Umbilical cord (tissue), 2 donors: ENCODE measurements around the gene CACNG5. TPM values are rescaled to one million over a fixed set of nuclear protein-coding genes. Genes with fewer than 3 reads are reported as not detected.

ENCODE experiments used
- DNase-seq: peaks from one replicate; pipeline ENCODE4 v3.0.0-alpha.2; 2015; ENCODE audit warnings: low spot score
- total RNA-seq: library from RNA; depleted of rRNA; stranded (reverse); fragments of >200 nt; gene quantifications from one replicate; pipeline ENCODE4 v1.2.3, GENCODE V29; 2014; ENCODE audit warnings: low replicate concordance; ENCODE audit not compliant: insufficient read depth

Gene CACNG5
- total RNA-seq, 1 donor from 2014 or later: not detected

DNA sequence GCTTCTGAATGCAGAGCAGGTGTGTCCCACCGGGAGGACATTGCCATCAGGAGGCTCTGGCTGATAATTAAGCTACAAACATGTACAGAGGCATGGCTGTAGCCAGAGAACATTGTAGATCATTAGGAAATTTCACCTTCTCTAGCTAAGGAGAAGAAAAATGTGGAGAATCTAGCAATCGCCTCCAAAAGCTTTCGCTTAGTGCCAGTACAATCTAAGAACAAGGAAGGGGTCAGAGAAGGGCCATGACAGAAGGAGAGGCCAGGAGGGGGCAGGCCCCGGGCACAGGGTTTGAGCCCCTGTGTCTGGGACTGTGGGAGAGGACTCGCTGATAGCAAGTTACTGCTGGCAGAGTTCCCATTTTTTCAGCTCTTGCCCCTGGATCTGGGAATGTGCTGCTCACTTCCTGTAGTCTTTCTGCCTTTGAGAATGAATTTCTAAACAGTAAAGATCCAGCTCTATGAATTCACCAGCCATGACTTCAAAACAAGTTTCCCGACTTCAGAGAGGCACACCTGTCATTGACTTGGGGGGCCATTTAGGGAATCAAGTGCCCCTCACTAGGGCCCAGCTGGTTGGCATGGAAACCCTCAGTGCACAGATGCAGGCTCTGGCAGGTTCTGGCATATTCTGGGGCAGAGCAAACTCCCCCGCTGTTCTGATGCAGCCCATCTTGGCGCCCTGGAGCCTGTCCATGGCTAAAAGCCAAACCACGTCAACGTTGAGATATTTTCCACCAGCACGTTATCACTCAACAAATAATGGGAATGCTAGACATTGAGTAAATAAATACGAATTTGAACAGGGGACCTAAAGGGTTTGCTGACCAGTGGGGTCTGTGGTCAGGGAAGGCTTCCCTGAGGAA lies 70.1 kb downstream of the CACNG5 start:
- DNase-seq: peak; percentile 79

DNA sequence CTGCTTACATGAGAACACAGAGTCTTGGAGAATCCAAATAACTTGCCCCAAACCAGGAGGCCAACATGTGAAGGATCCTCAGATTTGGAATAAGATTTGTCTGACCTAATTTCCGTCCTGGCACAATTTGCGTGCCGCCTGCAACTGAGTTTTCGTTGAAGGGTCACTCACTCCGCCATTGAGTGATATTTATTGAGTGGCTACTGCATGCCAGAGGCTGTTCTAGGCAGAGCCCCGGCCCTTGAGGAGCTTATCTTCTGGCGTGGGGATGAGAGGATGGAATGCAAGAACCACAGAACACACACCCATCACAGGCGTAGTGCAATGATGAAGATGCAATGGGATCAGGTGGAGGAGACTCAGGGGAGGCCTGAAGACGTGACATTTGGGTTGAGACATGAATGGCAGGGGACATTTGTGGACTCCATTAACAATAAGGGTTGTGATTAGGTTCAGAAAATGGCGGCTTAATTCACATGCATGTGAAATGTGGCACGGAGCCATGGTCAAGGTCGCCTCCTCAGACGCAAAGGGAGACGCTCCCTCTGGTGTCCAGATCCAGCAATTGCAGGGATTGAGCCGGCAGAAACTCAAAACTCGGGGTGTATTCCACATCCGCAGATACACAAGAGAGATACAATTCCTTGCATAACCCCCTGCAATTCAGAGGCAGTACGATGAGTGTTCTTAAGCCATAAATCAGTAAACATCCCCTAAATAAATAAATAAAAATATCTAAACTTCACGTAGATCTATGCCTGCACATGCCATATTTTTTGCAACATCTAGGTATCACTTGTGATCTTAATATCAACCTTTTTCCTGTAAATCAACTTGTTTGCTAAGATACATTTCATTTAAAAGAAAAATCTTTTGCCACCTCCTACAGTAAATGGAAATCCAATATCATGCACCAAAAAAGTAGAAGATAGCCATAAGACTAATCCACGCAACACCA lies 71.7 kb downstream of the CACNG5 start:
- peak; percentile 77 for DNase-seq

DNA sequence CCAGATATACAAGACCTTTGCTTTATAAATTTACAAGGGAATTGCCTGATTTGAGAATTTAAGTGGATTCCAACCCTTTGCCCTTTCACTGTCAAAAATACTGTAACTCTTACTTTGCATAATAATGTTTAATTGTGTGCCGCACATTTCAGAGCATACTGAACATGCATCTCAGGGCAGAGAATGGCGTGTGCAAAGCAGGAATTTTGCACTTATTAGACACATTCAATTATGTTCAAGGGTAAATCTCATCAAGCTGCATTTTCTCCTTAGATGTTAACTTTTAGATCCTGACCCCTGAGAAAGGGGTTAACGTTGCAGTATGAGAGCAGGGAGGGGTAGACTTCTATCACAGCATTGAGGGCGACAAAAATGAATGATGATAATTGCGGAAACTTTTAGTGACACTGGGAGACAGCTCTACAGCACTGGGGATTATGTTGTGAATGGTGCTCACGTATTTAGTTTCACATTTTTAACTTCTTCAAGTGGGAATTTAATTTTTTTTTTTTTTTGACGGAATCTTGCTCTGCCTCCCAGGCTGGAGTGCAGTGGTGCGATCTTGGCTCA lies 75.0 kb downstream of the CACNG5 start:
- DNase-seq: no peak

DNA sequence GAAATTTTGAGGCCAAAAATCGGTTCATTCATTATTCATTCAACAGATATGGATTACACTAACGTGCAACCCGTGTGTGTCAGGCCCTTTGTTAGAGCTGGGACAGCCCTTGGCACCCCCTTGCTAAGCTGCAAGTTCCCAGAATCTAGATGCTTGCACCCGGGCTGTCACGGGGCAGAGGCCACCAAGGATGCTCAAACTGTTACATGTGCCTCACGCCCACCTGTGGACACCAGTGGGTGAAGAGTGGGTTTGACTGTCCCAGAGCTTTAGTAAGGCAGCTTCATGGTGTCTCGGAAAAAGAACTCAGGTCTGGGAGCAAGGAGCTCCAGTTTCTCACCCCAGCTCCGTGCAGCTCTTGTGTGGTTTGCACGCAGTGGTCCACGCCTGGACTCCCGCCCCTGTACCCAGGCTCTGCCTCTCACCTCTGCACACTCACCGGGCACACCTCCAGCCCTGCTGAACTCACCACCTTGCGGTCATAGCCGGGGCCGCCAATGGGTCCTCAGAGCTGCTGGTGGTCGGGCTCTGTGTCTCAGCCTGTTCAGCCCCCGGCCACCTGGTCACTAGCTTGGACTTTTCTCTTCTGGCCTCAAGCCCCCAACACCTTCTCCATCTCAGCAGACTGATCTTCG lies 75.9 kb downstream of the CACNG5 start:
- no peak for DNase-seq

DNA sequence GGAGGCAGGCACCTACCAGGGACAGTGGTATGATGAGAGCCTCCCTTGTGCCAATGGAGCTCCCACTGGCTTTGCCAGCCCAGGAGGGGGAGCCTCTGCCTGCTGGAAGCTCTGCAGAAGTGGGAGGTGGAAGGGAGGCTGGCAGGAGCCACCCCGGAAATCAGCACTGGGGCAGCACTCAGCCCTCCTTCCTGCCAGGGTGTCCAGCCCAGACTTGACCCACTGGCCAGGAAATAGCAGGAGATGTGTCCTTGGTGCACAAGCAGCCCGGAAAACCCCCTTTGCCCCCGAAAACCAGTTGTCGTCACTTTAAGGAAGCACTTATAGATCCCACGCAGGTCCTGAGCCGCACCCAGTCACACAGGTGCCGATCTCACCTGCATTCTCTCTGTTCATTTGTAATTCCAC lies 80.3 kb downstream of the CACNG5 start:
- DNase-seq: no peak

DNA sequence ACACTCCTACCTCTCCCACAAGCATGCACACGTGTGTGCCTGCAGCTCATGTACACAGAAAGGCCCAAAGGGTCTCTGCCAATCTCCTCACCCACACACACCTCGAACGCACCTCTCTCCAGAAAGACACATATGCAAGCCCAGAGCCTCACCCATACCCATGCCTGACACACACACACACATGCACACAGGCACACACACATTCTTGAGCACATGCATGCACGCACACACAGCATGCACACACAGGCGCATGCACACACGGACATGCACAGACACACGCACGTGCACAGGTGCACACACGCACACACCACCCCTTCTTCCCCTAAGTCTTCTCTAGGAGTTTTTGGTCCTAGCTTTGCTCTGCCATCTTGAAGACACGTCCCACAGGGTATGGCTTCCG lies 80.9 kb downstream of the CACNG5 start:
- DNase-seq: no peak

DNA sequence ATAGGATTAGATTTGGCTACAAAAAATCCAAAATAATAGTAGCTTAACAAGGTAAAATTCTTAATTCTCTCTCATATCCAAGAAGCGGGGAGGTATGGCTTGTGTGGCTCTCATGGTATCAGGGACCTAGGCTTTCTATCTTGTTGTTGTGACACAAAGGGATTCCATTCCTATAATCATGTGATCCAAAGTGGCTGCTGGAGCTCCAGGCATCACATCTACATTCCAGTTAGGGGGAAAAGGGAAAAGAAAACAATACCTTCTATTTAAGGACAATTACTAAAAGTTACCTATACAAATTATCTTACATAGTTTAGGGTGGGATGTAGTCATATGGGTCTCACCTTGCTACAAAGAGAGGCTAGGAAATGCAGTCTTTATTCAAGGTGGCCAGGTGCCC lies 82.0 kb downstream of the CACNG5 start:
- DNase-seq: no peak

DNA sequence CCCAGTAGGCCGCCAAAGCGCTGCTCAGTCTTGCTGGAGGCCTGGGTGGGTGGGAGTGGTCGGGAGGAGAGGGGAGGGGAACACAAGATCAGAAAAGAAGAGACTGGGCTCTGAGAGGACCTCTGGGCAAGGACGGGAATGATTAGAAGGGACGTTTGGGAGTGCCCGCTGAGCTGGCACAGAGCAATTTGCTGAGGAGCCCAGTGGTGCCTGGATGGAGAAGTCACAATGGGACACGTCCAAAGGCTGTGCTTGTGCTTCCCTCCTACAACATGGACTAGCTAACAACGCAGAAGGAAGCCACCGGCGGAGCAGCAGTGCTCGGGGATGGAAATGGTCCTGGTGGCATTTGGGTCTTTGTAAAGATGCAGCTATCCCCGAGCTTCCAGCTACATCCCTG lies 84.0 kb downstream of the CACNG5 start:
- DNase-seq: no peak

DNA sequence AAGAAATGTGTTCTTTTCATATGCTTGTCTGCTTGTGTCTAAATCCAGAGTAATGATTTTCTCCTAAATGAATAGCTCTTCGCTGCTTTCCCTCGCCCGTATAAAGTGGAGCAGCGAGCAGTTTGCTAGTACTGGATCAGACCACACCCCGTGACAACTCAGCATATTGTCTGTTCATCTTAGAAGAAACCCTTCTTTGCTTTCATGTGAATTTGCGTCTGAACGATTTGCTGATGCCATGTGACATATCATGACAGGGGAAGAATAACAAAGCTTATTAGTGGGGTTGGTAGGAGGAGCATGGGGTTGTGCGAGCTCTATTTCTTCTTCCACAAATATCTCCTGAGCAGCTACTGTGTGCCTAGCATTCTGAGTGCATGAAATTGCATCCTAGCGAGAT lies 85.5 kb downstream of the CACNG5 start:
- DNase-seq: no peak

DNA sequence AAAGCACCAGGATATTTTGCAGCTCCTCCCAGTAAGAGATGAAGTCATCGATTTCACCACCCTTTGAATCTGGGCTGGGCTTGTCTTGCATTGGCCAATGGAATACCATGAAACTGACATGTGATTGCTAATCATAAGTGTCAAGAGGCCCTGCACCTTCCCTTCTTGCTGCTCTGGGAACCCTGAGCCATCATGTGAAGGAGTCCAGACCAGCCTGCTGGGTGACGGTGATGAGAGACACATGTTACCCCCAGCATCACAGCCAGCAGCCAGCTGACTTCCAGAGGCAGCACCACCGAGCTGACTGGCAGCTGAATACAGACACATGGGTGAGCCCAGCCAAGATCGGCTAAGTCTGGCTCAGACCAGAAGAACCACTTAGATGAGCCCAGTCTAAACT lies 86.0 kb downstream of the CACNG5 start:
- DNase-seq: no peak

DNA sequence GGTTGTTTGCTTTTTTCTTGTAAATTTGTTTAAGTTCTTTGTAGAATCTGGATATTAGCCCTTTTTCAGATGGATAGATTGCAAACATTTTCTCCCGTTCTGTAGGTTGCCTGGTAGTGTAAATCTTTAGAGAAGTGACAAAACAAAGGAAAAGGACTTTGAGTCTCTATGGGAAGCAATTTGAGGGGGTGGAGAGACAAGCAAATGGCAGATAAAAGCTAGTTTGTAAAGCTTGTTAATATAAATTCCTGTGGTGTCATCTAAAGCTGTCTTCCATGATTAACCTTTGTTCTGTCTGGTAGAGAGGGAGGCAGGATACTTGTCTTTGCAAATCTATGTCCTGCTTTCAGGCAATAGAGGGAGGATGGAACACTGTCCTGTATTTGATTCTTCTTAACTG lies 89.0 kb downstream of the CACNG5 start:
- DNase-seq: no peak

DNA sequence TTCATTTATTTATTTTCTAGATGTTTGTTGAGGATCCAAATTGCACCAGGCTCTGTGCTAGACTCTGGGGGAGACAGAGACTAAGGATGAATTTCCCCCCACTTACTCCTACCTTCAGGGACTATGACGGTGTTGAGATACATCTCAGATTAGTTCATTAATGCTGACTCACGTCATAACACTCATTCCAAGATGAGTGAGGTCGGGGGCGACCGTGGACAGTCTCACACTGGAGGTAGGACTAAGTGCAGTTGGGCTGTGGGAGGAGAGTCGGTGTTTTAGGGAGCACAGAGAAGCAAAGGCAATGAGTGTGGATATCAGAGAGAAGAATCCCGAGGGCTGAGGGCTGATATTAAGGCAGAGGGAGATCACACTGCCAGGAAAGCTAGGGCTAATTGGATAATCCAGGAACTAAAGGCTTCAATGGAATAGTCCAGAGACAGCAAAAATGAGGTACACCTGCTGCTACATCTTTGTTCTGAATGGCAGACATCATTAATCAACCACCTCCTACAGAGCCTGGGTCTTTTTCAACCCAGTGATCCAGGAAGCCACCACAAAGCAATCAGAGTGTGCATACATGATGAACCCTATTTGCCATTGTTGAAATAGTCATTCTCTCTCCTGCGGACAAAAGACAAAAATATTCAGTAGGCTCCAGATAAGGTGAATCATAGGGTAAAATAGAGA lies 91.0 kb downstream of the CACNG5 start:
- no peak for DNase-seq

DNA sequence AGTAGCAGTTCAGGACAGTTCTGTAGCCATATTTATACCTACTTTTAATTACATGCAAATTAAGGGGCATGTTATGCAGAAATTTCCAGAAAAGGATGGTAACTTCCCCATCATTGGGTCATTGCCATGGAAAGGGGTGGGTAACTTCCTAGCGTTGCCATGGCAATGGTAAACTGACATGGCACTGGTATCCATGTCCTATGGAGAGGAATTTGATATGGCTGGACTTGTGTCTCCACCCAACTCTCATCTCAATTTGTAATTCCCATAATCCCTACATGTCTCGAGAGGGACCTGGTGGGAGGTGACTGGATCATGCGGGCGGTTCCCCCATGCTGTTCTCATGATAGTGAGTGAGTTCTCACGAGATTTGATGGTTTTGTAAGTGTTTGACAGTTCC lies 94.0 kb downstream of the CACNG5 start:
- no peak for DNase-seq

DNA sequence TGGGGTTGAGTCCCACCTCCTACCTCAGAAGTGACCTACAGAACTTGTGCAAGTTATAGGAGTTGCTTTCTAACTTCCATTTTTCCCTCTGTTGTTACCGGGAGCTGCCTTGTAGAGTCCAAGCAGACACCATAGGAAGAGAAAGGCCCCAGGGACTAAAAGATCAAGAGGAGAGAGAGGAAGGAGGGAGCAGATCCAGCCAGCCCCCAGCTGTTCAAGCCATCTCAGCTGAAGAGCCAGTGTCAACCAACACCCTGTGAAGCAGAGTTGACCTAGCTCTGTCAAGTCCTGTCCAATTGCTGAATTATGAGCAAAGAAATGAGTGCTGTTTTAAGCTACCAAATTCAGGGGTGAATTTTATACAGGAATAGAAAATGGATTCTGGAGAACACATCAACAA lies 94.7 kb downstream of the CACNG5 start:
- DNase-seq: no peak

DNA sequence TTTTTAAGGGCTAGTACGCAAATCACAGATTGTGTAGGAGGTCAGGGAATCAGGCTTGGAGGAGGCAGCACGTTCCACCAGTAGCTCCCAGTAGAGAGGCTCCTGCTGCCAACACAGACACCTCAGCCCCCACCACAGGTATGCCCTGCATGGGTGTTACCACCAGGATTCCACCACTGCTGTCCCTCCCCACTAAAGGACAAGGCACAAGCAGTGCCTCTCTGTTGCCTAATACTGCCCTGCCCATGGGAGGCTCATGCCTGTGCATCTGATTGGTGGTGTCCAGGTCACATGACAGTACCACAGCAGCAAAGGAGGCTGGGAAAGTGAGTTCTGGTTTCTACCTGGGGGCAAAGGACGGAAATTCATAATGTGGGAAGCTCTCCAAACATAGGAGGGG lies 96.0 kb downstream of the CACNG5 start:
- DNase-seq: no peak

DNA sequence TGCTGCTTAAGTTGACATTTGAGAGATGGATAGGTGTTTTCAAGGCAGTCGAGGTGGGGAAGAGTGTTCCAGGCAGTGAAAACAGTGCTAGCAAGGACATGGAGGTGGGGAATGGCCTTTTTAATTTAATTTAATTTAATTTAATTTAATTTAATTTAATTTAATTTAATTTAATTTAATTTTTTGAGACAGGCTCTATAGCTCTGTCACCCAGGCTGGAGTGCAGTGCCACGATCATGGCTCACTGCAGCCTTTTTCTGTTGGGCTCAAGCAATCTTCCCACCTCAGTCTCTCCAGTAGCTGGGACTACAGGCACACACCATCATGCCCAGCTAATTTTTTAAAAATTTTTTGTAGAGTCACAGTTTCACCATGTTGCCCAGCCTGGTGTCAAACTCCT lies 97.4 kb downstream of the CACNG5 start:
- no peak for DNase-seq

DNA sequence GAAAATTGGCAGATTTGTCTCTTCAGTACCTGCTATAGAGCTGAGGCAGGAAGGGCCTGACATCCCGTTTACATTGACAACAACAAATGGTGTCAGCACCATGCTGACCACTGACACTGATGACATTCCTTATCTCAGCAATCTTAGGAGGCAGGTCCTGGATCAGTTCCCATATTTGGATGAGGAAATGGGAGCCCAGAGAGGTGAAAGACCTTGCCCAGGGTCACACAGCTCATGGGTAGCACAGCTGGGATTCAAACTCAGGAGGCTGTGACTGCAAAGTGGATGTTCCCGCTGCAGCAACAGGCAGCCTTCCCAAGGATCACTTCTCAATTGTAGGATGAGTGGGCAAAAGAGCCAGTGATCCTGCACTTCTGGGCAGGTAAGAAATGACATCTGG lies 99.1 kb downstream of the CACNG5 start:
- no peak for DNase-seq
